ENCODE data around the gene PIP4K2A.
"Not testable (repeated sequence)": the region's sequence is repeated elsewhere in the genome, so short reads cannot be mapped to it uniquely, and the experiment has no call there.

Gene PIP4K2A

GRCh38 chr10:22693371-22693784, 21.0 kb downstream of the PIP4K2A start:
- DNase-seq (peak; percentile 45), ATAC-seq (peak; percentile 92)

- not testable (repeated sequence) for ATAC-seq, DNase-seq
Observed at GRCh38 chr10:22692119-22692518, 22.3 kb downstream of the PIP4K2A start.

- ATAC-seq (no peak), DNase-seq (no peak)
Observed at GRCh38 chr10:22690614-22691431, 23.6 kb downstream of the PIP4K2A start.

GRCh38 chr10:22690158-22690557, 24.2 kb downstream of the PIP4K2A start:
- DNase-seq (no peak), ATAC-seq (no peak)

- DNase-seq, result no peak
- ATAC-seq, result no peak
Observed at GRCh38 chr10:22686347-22686746, 28.0 kb downstream of the PIP4K2A start.

GRCh38 chr10:22685926-22686325, 28.5 kb downstream of the PIP4K2A start:
- DNase-seq (no peak), ATAC-seq (no peak)

- ATAC-seq, result no peak
- no peak for DNase-seq
Observed at GRCh38 chr10:22684699-22685098, 29.7 kb downstream of the PIP4K2A start.

GRCh38 chr10:22683140-22683389, 31.3 kb downstream of the PIP4K2A start:
- no peak for ATAC-seq
- DNase-seq, result no peak

GRCh38 chr10:22682237-22683139, 31.9 kb downstream of the PIP4K2A start:
- DNase-seq, result peak; percentile 53
- peak; percentile 54 for ATAC-seq

- DNase-seq (peak; percentile 40), ATAC-seq (peak; percentile 51)
Observed at GRCh38 chr10:22681783-22682183, 32.6 kb downstream of the PIP4K2A start.

GRCh38 chr10:22681301-22681700, 33.1 kb downstream of the PIP4K2A start:
- ATAC-seq, result no peak
- no peak for DNase-seq

GRCh38 chr10:22679608-22680007, 34.8 kb downstream of the PIP4K2A start:
- no peak for ATAC-seq
- DNase-seq, result no peak

- no peak for ATAC-seq
- DNase-seq, result no peak
Observed at GRCh38 chr10:22677333-22677732, 37.0 kb downstream of the PIP4K2A start.

GRCh38 chr10:22676435-22676834, 37.9 kb downstream of the PIP4K2A start:
- DNase-seq (no peak), ATAC-seq (peak; percentile 66)

GRCh38 chr10:22674573-22674930, 39.8 kb downstream of the PIP4K2A start:
- ATAC-seq (no peak), DNase-seq (no peak)

GRCh38 chr10:22673785-22674572, 40.4 kb downstream of the PIP4K2A start:
- no peak for DNase-seq
- no peak for ATAC-seq

GRCh38 chr10:22673091-22673392, 41.3 kb downstream of the PIP4K2A start:
- ATAC-seq (no peak), DNase-seq (no peak)

GRCh38 chr10:22672319-22673090, 41.9 kb downstream of the PIP4K2A start:
- no peak for ATAC-seq
- DNase-seq, result no peak

- DNase-seq, result no peak
- no peak for ATAC-seq
Observed at GRCh38 chr10:22670788-22671187, 43.6 kb downstream of the PIP4K2A start.

GRCh38 chr10:22669163-22669711, 45.1 kb downstream of the PIP4K2A start:
- no peak for DNase-seq
- peak; percentile 73 for ATAC-seq

GRCh38 chr10:22667093-22667480, 47.3 kb downstream of the PIP4K2A start:
- DNase-seq (no peak), ATAC-seq (no peak)

Data from stimulated activated naive CD8-positive, alpha-beta T cell treated with anti-CD3 and anti-CD28 coated beads, Interleukin-15, Interleukin-2, amounts not matched to agents 100 U/mL and 50 U/mL, for 24 hours (primary cell).